ENCODE measurements around the gene DIABLO.

DIABLO gene

DNA sequence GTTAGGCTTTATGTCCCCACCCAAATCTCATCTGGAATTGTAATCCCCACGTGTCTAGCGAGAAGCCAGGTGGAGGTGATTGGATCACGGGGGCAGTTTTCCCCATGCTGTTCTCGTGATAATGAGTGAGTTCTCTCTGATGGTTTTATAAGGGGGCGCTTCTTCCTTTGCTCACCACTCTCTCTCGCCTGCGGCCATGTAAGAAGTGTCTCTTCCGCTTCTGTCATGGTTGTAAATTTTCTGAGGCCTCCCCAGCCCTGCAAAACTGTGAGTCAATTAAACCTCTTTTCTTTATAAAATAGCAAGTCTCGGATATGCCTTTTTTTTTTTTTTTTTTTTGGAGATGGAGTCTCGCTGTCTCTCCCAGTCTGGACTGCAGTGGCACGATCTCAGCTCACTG is 65.1 kb downstream of the DIABLO start:
- Mint-ChIP-seq H3K9me3 (no peaks in the 10 kb centered on the region), H3K27me3 (peaks cover 20% of the 10 kb centered on the region), H3K4me3 (no peak overlapping the region), H3K4me1 (no peaks in the 10 kb centered on the region), H3K36me3 (no peaks in the 10 kb centered on the region), H3K27ac (no peak overlapping the region)
- ATAC-seq, result no peak

DNA sequence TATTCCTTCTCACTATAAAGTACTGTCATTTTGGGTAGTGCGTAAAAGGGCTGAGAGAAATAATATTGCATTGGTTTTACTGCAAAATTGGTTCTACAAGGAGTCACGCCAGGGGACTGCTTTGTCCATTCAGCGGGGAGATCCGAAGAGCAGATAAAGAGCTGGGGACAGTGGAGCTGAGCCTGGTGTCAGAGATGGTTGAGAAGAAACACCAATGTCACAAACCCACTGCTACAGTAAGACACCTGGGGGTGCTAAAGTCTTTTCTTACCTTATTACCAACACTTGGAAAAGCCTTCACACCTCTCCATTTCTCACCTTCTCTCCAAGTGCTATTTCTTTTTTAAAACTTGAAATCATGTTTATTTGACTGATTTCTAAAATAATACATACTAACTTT is 66.0 kb downstream of the DIABLO start:
- H3K9me3 Mint-ChIP-seq, result no peaks in the 10 kb centered on the region

DNA sequence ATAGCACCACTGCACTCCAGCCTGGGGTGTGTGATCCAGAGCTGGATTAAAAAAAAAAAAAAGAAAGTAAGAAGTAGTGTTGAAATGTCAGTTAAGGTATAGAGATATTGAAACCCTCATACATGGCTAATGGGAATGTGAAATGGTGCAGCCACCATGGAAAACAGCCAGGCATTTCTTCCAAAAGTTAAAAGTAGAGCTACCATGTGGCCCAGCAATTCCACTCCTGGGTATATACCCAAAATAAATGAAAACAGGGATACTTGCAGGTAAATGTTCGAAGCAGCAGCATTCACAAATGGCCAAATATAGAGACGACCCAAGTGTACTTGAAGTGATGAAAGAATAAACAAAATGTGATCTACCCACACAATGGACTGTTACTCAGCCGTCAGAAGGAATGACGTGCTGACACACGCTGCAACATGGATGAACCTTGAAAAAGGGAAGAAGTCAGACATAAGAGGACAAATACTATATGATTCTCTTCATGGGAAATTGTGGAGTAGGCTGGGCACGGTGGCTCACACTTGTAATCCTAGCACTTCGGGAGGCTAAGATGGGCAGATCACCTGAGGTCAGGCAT is 67.1 kb downstream of the DIABLO start:
- no peaks in the 10 kb centered on the region for H3K36me3 Mint-ChIP-seq
- H3K4me3 Mint-ChIP-seq, result no peak overlapping the region
- no peaks in the 10 kb centered on the region for H3K4me1 Mint-ChIP-seq
- no peaks in the 10 kb centered on the region for H3K9me3 Mint-ChIP-seq
- H3K27me3 Mint-ChIP-seq, result peaks cover 28% of the 10 kb centered on the region
- ATAC-seq, result no peak
- no peak overlapping the region for H3K27ac Mint-ChIP-seq

More for the DNA sequence above, 66.0 kb downstream of the DIABLO start:
- H3K36me3 Mint-ChIP-seq, result no peaks in the 10 kb centered on the region
- ATAC-seq, result no peak
- H3K4me1 Mint-ChIP-seq, result no peaks in the 10 kb centered on the region
- no peak overlapping the region for H3K27ac Mint-ChIP-seq
- H3K27me3 Mint-ChIP-seq, result peaks cover 20% of the 10 kb centered on the region
- no peak overlapping the region for H3K4me3 Mint-ChIP-seq
